H7 (cell line): Measurements from ENCODE around the gene MSMB. TPM values are rescaled to one million over a fixed set of nuclear protein-coding genes. Genes with fewer than 3 reads are reported as not detected.
"Not testable (repeated sequence)": the region's sequence is repeated elsewhere in the genome, so short reads cannot be mapped to it uniquely, and the experiment has no call there.

Source experiments
- DNase-seq: peaks from one replicate; pipeline ENCODE4 v3.0.0; 2012
- H3K27me3 ChIP-seq: 2 replicates; pipeline ENCODE4 v1.6.0; 2011; ENCODE audit warnings: mild to moderate bottlenecking, low read length; ENCODE audit not compliant: control insufficient read depth, insufficient read depth
- H3K36me3 ChIP-seq: replicated peaks from 2 replicates; pipeline ENCODE4 v1.5.1; 2011; ENCODE audit warnings: low read length; ENCODE audit not compliant: control insufficient read depth, insufficient read depth
- H3K4me3 ChIP-seq: 2 replicates; pipeline ENCODE4 v1.5.1; 2011; ENCODE audit warnings: low read depth, mild to moderate bottlenecking, control low read depth, low read length, moderate library complexity; ENCODE audit not compliant: insufficient read depth
- total RNA-seq: library from RNA; depleted of rRNA; stranded (reverse); fragments of >200 nt; shearing (Covaris generic); gene quantifications from 2 replicates; pipeline ENCODE4 v1.2.3, GENCODE V29; 2014

MSMB gene
- total RNA-seq, 1 experiment from 2014 or later, result not detected

- H3K4me3 ChIP-seq, result no peak overlapping the region
- no peaks in the 10 kb centered on the region for H3K36me3 ChIP-seq
- no peak for DNase-seq
- H3K27me3 ChIP-seq, result no peaks in the 10 kb centered on the region
Measured at GRCh38 chr10:46077731-46078413, 31.8 kb upstream of the MSMB start.

DNA sequence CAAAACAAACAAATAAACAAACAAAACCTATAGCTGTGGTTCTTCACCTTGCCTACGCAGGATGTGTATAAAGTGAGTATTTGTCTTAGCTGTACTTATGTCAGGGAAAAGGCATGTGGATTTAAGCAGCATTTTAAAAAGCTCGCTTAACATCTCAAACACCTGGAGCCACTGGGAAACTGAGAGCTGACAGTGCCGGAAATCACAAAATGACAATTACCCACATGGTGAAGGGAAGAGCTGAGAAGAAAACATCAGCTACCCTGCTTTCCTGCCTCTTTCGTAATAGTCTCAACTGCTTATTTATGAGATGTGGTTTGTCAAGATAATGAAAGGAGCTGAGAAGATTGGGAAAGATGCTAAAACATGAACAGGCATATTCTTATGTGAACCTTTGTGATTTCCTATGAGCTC is 31.1 kb upstream of the MSMB start:
- H3K4me3 ChIP-seq, result no peak overlapping the region
- DNase-seq, result no peak
- H3K36me3 ChIP-seq, result no peaks in the 10 kb centered on the region
- no peaks in the 10 kb centered on the region for H3K27me3 ChIP-seq

- Histone ChIP-seq H3K27me3 (no peaks in the 10 kb centered on the region), H3K36me3 (no peaks in the 10 kb centered on the region), H3K4me3 (no peak overlapping the region)
- no peak for DNase-seq
Measured at GRCh38 chr10:46075869-46076268, 29.8 kb upstream of the MSMB start.

GRCh38 chr10:46074196-46074946 is 28.3 kb upstream of the MSMB start:
- no peaks in the 10 kb centered on the region for H3K36me3 ChIP-seq
- H3K27me3 ChIP-seq, result peaks cover 3% of the 10 kb centered on the region; the same call in 1 of the 2 replicates
- H3K4me3 ChIP-seq, result no peak overlapping the region
- no peak for DNase-seq

- no peaks in the 10 kb centered on the region for H3K36me3 ChIP-seq
- H3K27me3 ChIP-seq, result peaks cover 7% of the 10 kb centered on the region; the same call in 1 of the 2 replicates
- no peak for DNase-seq
- H3K4me3 ChIP-seq, result no peak overlapping the region
Measured at GRCh38 chr10:46073564-46073963, 27.5 kb upstream of the MSMB start.

DNA sequence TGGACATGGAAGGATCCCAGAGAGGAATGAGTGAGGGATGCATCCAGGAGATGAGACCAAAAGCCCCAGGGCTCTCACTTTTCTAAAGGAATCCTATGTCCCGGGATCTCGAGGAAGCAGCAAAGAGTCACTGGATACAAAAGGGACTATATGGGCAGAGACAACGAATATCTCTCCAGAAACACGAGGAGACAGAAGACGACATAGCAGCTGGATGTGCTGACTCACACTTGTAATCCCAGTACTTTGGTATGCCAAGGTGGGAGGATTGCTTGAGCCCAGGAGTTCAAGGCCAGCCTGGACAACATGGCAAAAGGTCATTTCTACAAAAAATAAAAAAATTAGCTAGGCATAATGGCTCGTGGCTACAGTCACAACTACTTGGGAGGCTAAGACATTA is 24.7 kb upstream of the MSMB start:
- no peak for DNase-seq
- Histone ChIP-seq H3K27me3 (peaks cover 7% of the 10 kb centered on the region; the same call in 1 of the 2 replicates), H3K36me3 (no peaks in the 10 kb centered on the region), H3K4me3 (no peak overlapping the region)

GRCh38 chr10:46069771-46070463 is 23.8 kb upstream of the MSMB start:
- Histone ChIP-seq H3K36me3 (no peaks in the 10 kb centered on the region), H3K4me3 (no peak overlapping the region), H3K27me3 (peaks cover 7% of the 10 kb centered on the region; the same call in 1 of the 2 replicates)
- no peak for DNase-seq

DNA sequence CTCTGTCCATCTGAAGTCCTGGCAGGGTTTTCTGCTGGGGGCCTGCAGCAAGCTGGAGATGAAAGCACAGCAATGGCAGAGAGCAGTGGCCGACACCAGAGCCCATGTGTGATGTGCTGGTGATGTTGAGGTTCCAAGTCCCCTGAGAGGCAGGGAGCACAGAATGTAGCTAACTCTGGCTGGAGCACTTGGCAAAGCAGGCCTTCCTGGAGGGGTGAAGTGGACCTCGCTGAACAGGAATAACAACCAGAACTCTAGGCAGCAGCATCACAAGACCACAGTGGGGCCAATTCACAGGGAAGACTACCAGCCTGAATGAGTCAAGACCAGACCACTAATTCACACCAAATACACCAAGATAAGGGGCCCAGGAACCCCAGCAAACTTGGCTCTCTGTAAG is 22.8 kb upstream of the MSMB start:
- DNase-seq, result no peak
- H3K27me3 ChIP-seq, result peaks cover 7% of the 10 kb centered on the region; the same call in 1 of the 2 replicates
- H3K4me3 ChIP-seq, result no peak overlapping the region
- no peaks in the 10 kb centered on the region for H3K36me3 ChIP-seq

GRCh38 chr10:46068117-46068516 is 22.0 kb upstream of the MSMB start:
- H3K4me3 ChIP-seq, result no peak overlapping the region
- peaks cover 7% of the 10 kb centered on the region; the same call in 1 of the 2 replicates for H3K27me3 ChIP-seq
- DNase-seq, result no peak
- no peaks in the 10 kb centered on the region for H3K36me3 ChIP-seq

DNA sequence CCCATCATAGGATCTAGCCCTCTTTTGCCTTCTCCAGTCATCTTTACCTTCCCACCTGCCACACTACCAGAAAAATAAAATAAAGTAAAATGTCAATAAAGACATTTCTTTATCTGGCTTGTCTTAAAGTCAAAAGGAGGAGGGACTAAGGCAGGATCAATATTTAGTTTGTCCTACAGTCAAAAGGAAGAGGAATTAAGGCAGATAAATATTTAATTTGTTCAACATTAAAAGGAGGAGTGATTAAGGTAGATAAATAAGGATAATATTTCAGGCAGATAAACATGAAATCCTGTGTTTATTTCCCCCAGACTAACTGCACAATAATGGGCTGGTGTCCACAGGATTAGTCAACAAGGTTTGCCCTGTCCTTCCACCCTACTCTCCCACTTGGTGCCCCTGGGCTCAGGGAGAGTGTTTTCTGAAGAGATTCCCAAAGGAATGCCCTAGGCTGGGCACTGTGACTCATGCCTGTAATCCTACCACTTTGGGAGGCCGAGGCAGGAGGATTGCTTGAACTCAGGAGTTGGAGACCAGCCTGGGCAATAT is 18.3 kb upstream of the MSMB start:
- Histone ChIP-seq H3K36me3 (no peaks in the 10 kb centered on the region), H3K27me3 (peaks cover 4% of the 10 kb centered on the region; the same call in 1 of the 2 replicates), H3K4me3 (no peak overlapping the region)
- DNase-seq, result no peak

DNA sequence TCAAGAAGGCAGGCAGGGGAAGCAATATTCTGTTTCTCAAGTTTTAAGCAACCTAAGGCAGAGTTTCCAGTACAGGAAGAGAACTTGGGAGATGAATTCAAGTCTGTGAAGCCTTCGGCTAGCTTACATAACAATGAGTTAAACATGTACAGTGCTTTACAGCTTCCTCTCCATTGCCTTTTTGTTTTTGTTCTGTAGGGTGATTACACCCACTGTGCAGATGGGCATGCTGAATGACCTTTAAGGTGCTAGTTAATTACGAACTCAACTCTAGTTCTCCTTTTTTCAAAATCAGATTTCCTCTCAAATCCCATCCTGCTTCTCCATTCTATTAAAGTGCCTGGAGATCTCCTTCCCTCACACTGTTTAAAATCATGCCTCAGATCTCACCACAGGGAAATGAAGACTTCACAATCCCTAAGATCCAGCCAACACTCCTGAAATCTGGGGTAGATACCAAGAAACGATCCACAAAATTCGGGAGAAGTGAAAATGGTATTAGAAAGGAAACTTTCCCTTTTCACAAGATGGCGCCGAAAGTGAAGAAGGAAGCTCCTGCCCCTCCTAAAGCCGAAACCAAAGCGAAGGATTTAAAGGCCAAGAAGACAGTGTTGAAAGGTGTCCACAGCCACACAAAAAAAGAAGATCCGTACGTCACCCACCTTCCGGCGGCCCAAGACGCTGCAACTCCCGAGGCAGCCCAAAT is 16.8 kb upstream of the MSMB start:
- no peak overlapping the region for H3K4me3 ChIP-seq
- no peaks in the 10 kb centered on the region for H3K27me3 ChIP-seq
- no peaks in the 10 kb centered on the region for H3K36me3 ChIP-seq
- DNase-seq, result no peak

DNA sequence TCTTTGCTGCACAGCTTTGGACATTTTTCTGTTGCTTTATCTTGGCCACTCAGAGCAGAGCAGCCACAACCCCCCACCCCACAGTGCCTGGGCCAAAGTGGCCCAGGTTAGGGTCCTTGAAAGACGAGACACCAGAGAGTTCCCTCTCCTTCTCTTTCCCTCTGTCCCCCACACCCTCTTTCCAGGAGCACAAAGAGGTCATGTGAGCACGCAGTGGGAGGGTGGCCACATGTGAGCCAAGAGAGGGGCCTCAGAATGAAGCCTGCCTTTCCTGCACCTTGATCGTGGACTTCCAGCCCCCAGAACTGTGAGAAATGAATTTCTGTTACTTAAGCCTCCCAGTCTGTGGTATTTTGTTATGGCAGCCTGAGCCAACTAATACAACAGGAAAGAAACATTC is 14.6 kb upstream of the MSMB start:
- DNase-seq, result no peak
- no peaks in the 10 kb centered on the region for H3K27me3 ChIP-seq
- H3K4me3 ChIP-seq, result no peak overlapping the region
- no peaks in the 10 kb centered on the region for H3K36me3 ChIP-seq

GRCh38 chr10:46057927-46058326 is 11.9 kb upstream of the MSMB start:
- not testable (repeated sequence) for DNase-seq, H3K27me3 ChIP-seq, H3K4me3 ChIP-seq, H3K36me3 ChIP-seq

GRCh38 chr10:46057038-46057437 is 11.0 kb upstream of the MSMB start:
- Histone ChIP-seq H3K4me3 (no peak overlapping the region), H3K27me3 (no peaks in the 10 kb centered on the region), H3K36me3 (no peaks in the 10 kb centered on the region)
- no peak for DNase-seq
